ENCODE data around the gene LSM10. TPM values are rescaled to one million over a fixed set of nuclear protein-coding genes. Genes with fewer than 3 reads are reported as not detected.
A peak's percentile ranks its signal among the peaks of the same experiment; 100 is the strongest.

LSM10 gene
- total RNA-seq, 4 donors from 2014 or later, result 19.1 to 52.7 (median 49.0) TPM

- Histone ChIP-seq H3K27me3 (no peaks in the 10 kb centered on the region), H3K27ac (no peak overlapping the region), H3K9me3 (no peaks in the 10 kb centered on the region), H3K4me3 (replicated peaks in 1 of 3) (no peak overlapping the region), H3K36me3 (no peaks in the 10 kb centered on the region), H3K4me1 (peaks cover 4 to 8% of the 10 kb centered on the region in 2 donors)
- WGBS, 2 donors, result 100% methylated on average over 2 of the region's 12 CpGs
- no peak for DNase-seq
- intact Hi-C loops (cut with DNase I), result no loop called here
- TF ChIP-seq CTCF (IDR thresholded peaks at IDR 0.05) (no peak), POLR2A (IDR thresholded peaks at IDR 0.05) (no peak)
Observed at GRCh38 chr1:36401602-36402503, 4.1 kb upstream of the LSM10 start.

GRCh38 chr1:36400825-36401601 is 3.3 kb upstream of the LSM10 start:
- TF ChIP-seq CTCF (IDR thresholded peaks at IDR 0.05) (no peak), POLR2A (IDR thresholded peaks at IDR 0.05) (no peak)
- DNase-seq, result peak; percentile 21 to 33
- Histone ChIP-seq H3K4me1 (peaks cover 7 to 12% of the 10 kb centered on the region in 2 donors), H3K36me3 (no peaks in the 10 kb centered on the region), H3K9me3 (no peaks in the 10 kb centered on the region), H3K27me3 (no peaks in the 10 kb centered on the region), H3K27ac (no peak overlapping the region), H3K4me3 (replicated peaks in 1 of 3) (no peak overlapping the region)
- 84 to 87% methylated on average over 17 to 21 of the region's 22 CpGs for WGBS, 2 donors
- intact Hi-C loops (cut with DNase I), result no loop called here

GRCh38 chr1:36400514-36400824 is 2.8 kb upstream of the LSM10 start:
- Histone ChIP-seq H3K27ac (no peak overlapping the region), H3K4me3 (replicated peaks in 1 of 3) (no peak overlapping the region), H3K9me3 (no peaks in the 10 kb centered on the region), H3K36me3 (no peaks in the 10 kb centered on the region), H3K4me1 (peaks cover 7 to 12% of the 10 kb centered on the region in 2 donors), H3K27me3 (no peaks in the 10 kb centered on the region)
- TF ChIP-seq POLR2A (IDR thresholded peaks at IDR 0.05) (no peak), CTCF (IDR thresholded peaks at IDR 0.05) (no peak)
- DNase-seq, result no peak
- 92% methylated on average over 10 of the region's 10 CpGs for WGBS, 2 donors
- intact Hi-C loops (cut with DNase I), result no loop called here

GRCh38 chr1:36398370-36398977 is 766 bp upstream of the LSM10 start:
- Histone ChIP-seq H3K9me3 (no peaks in the 10 kb centered on the region), H3K27me3 (no peaks in the 10 kb centered on the region), H3K4me3 (replicated peaks in 1 of 3) (no peak overlapping the region), H3K27ac (no peak overlapping the region), H3K36me3 (peaks cover 0 to 4% of the 10 kb centered on the region in 2 donors), H3K4me1 (peaks cover 7 to 14% of the 10 kb centered on the region in 2 donors)
- DNase-seq, result no peak
- intact Hi-C loops (cut with DNase I), result no loop called here
- 89 to 92% methylated on average over 7 of the region's 7 CpGs for WGBS, 2 donors
- no peak for TF ChIP-seq POLR2A (IDR thresholded peaks at IDR 0.05)
- no peak for TF ChIP-seq CTCF (IDR thresholded peaks at IDR 0.05)
